ENCODE results near the gene JAZF1. TPM values are rescaled to one million over a fixed set of nuclear protein-coding genes. Genes with fewer than 3 reads are reported as not detected.

JAZF1 gene
- total and polyA plus RNA-seq, 4 donors, result 13.5 to 38.8 (median 21.3) TPM

DNA sequence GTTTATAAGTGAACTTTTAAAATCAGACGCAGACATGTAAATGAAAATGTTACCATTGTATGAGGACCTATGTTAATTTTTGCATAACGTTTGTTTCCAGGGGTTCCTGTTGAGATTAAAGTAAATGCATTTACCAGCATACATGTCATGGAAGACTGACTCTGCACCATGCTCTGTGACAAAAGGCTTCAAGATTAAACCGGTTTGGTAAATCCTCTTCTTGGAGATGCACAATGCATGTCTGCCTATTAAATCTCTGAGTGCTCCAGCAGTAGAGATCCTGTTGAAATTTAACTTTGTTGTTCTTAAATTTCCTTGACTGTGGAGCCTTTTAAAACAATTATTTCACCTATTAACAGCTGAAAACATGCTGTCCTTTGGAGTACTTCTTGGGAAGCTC is 36.5 kb upstream of the JAZF1 start:
- peaks cover 1% of the 10 kb centered on the region for H3K9me3 ChIP-seq (ENCODE audit: control insufficient read depth, low read length)
- no peaks in the 10 kb centered on the region for H3K36me3 ChIP-seq (ENCODE audit: control insufficient read depth in 1 of 2, insufficient read depth in 2 of 2, low read length in 1 of 2)
- DNase-seq, result no peak
- H3K4me3 ChIP-seq (ENCODE audit: low read length in 2 of 2), result no peak overlapping the region
- H3K4me1 ChIP-seq (ENCODE audit: control insufficient read depth in 1 of 2, insufficient read depth in 2 of 2, low read length in 2 of 2), result no peaks in the 10 kb centered on the region
- no peaks in the 10 kb centered on the region for H3K27me3 ChIP-seq (ENCODE audit: control insufficient read depth in 1 of 2, insufficient read depth in 2 of 2, low read length in 1 of 2)
- H3K27ac ChIP-seq (ENCODE audit: low read depth in 1 of 2, low read length in 2 of 2), result no peak overlapping the region
- ATAC-seq (ENCODE audit: low FRiP score), result no peak
- intact Hi-C loops (cut with DNase I), result no loop called here
- WGBS, 2 donors, result 24 to 30% methylated on average over 3 of the region's 3 CpGs

DNA sequence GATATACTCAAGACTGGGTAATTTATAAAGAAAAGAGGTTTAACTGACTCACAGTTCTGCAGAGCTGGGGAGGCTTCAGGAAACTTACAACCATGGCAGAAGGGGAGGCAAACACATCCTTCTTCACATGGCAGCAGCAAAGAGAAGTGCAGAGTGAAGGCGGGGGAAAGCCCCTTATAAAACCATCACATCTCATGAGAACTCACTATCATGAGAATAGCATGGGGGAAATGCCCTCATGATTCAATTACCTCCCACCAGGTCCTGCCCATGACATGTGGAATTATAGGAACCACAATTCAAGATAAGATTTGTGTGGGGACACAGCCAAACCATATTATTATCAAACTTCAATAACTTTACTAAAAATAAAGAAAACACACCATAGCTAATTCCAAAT is 30.4 kb upstream of the JAZF1 start:
- Histone ChIP-seq H3K36me3 (ENCODE audit: control insufficient read depth in 1 of 2, insufficient read depth in 2 of 2, low read length in 1 of 2) (no peaks in the 10 kb centered on the region), H3K9me3 (ENCODE audit: control insufficient read depth, low read length) (no peaks in the 10 kb centered on the region), H3K4me1 (ENCODE audit: control insufficient read depth in 1 of 2, insufficient read depth in 2 of 2, low read length in 2 of 2) (no peaks in the 10 kb centered on the region), H3K4me3 (ENCODE audit: low read length in 2 of 2) (no peak overlapping the region), H3K27ac (ENCODE audit: low read depth in 1 of 2, low read length in 2 of 2) (no peak overlapping the region), H3K27me3 (ENCODE audit: control insufficient read depth in 1 of 2, insufficient read depth in 2 of 2, low read length in 1 of 2) (no peaks in the 10 kb centered on the region)
- ATAC-seq (ENCODE audit: low FRiP score) (no peak), DNase-seq (no peak)
- intact Hi-C loops (cut with DNase I), result no loop called here
- 69 to 81% methylated on average over 1 of the region's 1 CpG for WGBS, 2 donors

- H3K27me3 ChIP-seq (ENCODE audit: control insufficient read depth in 1 of 2, insufficient read depth in 2 of 2, low read length in 1 of 2), result no peaks in the 10 kb centered on the region
- no peak for ATAC-seq (ENCODE audit: low FRiP score)
- H3K4me3 ChIP-seq (ENCODE audit: low read length in 2 of 2), result no peak overlapping the region
- no peaks in the 10 kb centered on the region for H3K4me1 ChIP-seq (ENCODE audit: control insufficient read depth in 1 of 2, insufficient read depth in 2 of 2, low read length in 2 of 2)
- no peak overlapping the region for H3K27ac ChIP-seq (ENCODE audit: low read depth in 1 of 2, low read length in 2 of 2)
- H3K36me3 ChIP-seq (ENCODE audit: control insufficient read depth in 1 of 2, insufficient read depth in 2 of 2, low read length in 1 of 2), result no peaks in the 10 kb centered on the region
- 84 to 87% methylated on average over 2 of the region's 2 CpGs for WGBS, 2 donors
- no peak for DNase-seq
- H3K9me3 ChIP-seq (ENCODE audit: control insufficient read depth, low read length), result peaks cover 3% of the 10 kb centered on the region
- intact Hi-C loops (cut with DNase I), result no loop called here
Observed at GRCh38 chr7:28208506-28208905, 27.9 kb upstream of the JAZF1 start.

GRCh38 chr7:28207486-28208158 is 27.0 kb upstream of the JAZF1 start:
- peaks cover 3% of the 10 kb centered on the region for H3K9me3 ChIP-seq (ENCODE audit: control insufficient read depth, low read length)
- 89 to 95% methylated on average over 1 of the region's 1 CpG for WGBS, 2 donors
- no peak overlapping the region for H3K27ac ChIP-seq (ENCODE audit: low read depth in 1 of 2, low read length in 2 of 2)
- intact Hi-C loops (cut with DNase I), result no loop called here
- no peaks in the 10 kb centered on the region for H3K36me3 ChIP-seq (ENCODE audit: control insufficient read depth in 1 of 2, insufficient read depth in 2 of 2, low read length in 1 of 2)
- DNase-seq (no peak), ATAC-seq (ENCODE audit: low FRiP score) (no peak)
- no peaks in the 10 kb centered on the region for H3K27me3 ChIP-seq (ENCODE audit: control insufficient read depth in 1 of 2, insufficient read depth in 2 of 2, low read length in 1 of 2)
- no peaks in the 10 kb centered on the region for H3K4me1 ChIP-seq (ENCODE audit: control insufficient read depth in 1 of 2, insufficient read depth in 2 of 2, low read length in 2 of 2)
- no peak overlapping the region for H3K4me3 ChIP-seq (ENCODE audit: low read length in 2 of 2)

- WGBS, 2 donors, result 81 to 86% methylated on average over 3 of the region's 3 CpGs
- Histone ChIP-seq H3K27ac (ENCODE audit: low read depth in 1 of 2, low read length in 2 of 2) (no peak overlapping the region), H3K27me3 (ENCODE audit: control insufficient read depth in 1 of 2, insufficient read depth in 2 of 2, low read length in 1 of 2) (no peaks in the 10 kb centered on the region), H3K36me3 (ENCODE audit: control insufficient read depth in 1 of 2, insufficient read depth in 2 of 2, low read length in 1 of 2) (no peaks in the 10 kb centered on the region), H3K4me1 (ENCODE audit: control insufficient read depth in 1 of 2, insufficient read depth in 2 of 2, low read length in 2 of 2) (no peaks in the 10 kb centered on the region), H3K9me3 (ENCODE audit: control insufficient read depth, low read length) (peaks cover 3% of the 10 kb centered on the region), H3K4me3 (ENCODE audit: low read length in 2 of 2) (no peak overlapping the region)
- no peak for DNase-seq
- intact Hi-C loops (cut with DNase I), result no loop called here
- ATAC-seq (ENCODE audit: low FRiP score), result no peak
Observed at GRCh38 chr7:28205506-28205905, 24.9 kb upstream of the JAZF1 start.

- 95% methylated on average over 5 of the region's 5 CpGs for WGBS, 2 donors
- ATAC-seq (ENCODE audit: low FRiP score) (no peak), DNase-seq (no peak)
- Histone ChIP-seq H3K27ac (ENCODE audit: low read depth in 1 of 2, low read length in 2 of 2) (no peak overlapping the region), H3K9me3 (ENCODE audit: control insufficient read depth, low read length) (peaks cover 3% of the 10 kb centered on the region), H3K27me3 (ENCODE audit: control insufficient read depth in 1 of 2, insufficient read depth in 2 of 2, low read length in 1 of 2) (no peaks in the 10 kb centered on the region), H3K36me3 (ENCODE audit: control insufficient read depth in 1 of 2, insufficient read depth in 2 of 2, low read length in 1 of 2) (no peaks in the 10 kb centered on the region), H3K4me3 (ENCODE audit: low read length in 2 of 2) (no peak overlapping the region), H3K4me1 (ENCODE audit: control insufficient read depth in 1 of 2, insufficient read depth in 2 of 2, low read length in 2 of 2) (no peaks in the 10 kb centered on the region)
- intact Hi-C loops (cut with DNase I), result no loop called here
Observed at GRCh38 chr7:28203508-28204240, 23.1 kb upstream of the JAZF1 start.

- H3K4me1 ChIP-seq (ENCODE audit: control insufficient read depth in 1 of 2, insufficient read depth in 2 of 2, low read length in 2 of 2), result no peaks in the 10 kb centered on the region
- H3K27me3 ChIP-seq (ENCODE audit: control insufficient read depth in 1 of 2, insufficient read depth in 2 of 2, low read length in 1 of 2), result no peaks in the 10 kb centered on the region
- intact Hi-C loops (cut with DNase I), result no loop called here
- no peak for DNase-seq
- H3K9me3 ChIP-seq (ENCODE audit: control insufficient read depth, low read length), result peaks cover 3% of the 10 kb centered on the region
- 95 to 96% methylated on average over 9 of the region's 9 CpGs for WGBS, 2 donors
- H3K4me3 ChIP-seq (ENCODE audit: low read length in 2 of 2), result no peak overlapping the region
- no peak for ATAC-seq (ENCODE audit: low FRiP score)
- H3K36me3 ChIP-seq (ENCODE audit: control insufficient read depth in 1 of 2, insufficient read depth in 2 of 2, low read length in 1 of 2), result no peaks in the 10 kb centered on the region
- H3K27ac ChIP-seq (ENCODE audit: low read depth in 1 of 2, low read length in 2 of 2), result no peak overlapping the region
Observed at GRCh38 chr7:28202222-28202621, 21.6 kb upstream of the JAZF1 start.

DNA sequence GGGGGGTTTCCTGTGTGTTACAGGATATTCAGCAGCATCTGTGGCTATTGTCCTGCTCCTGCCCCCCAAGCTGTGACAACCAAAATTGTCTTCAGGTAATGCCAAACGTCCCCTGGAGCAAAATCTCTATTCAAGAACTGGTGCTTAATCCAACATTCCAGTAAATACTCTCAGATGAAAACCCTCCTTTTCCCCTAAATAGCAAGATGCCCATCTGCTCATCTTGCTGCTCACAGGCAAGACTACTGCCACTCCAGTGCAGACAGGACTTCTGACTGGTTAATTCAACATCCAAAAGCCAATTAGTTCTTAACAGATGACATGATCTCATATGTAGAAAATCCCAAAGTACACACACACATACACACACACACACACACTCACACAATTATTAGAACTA is 20.5 kb upstream of the JAZF1 start:
- no peaks in the 10 kb centered on the region for H3K27me3 ChIP-seq (ENCODE audit: control insufficient read depth in 1 of 2, insufficient read depth in 2 of 2, low read length in 1 of 2)
- DNase-seq (no peak), ATAC-seq (ENCODE audit: low FRiP score) (no peak)
- no peaks in the 10 kb centered on the region for H3K4me1 ChIP-seq (ENCODE audit: control insufficient read depth in 1 of 2, insufficient read depth in 2 of 2, low read length in 2 of 2)
- H3K27ac ChIP-seq (ENCODE audit: low read depth in 1 of 2, low read length in 2 of 2), result no peak overlapping the region
- WGBS, 2 donors, result 41 to 61% methylated on average over 1 of the region's 1 CpG
- no peak overlapping the region for H3K4me3 ChIP-seq (ENCODE audit: low read length in 2 of 2)
- H3K36me3 ChIP-seq (ENCODE audit: control insufficient read depth in 1 of 2, insufficient read depth in 2 of 2, low read length in 1 of 2), result no peaks in the 10 kb centered on the region
- peaks cover 3% of the 10 kb centered on the region for H3K9me3 ChIP-seq (ENCODE audit: control insufficient read depth, low read length)
- intact Hi-C loops (cut with DNase I), result no loop called here

GRCh38 chr7:28200598-28200997 is 20.0 kb upstream of the JAZF1 start:
- Histone ChIP-seq H3K9me3 (ENCODE audit: control insufficient read depth, low read length) (peaks cover 2% of the 10 kb centered on the region), H3K27me3 (ENCODE audit: control insufficient read depth in 1 of 2, insufficient read depth in 2 of 2, low read length in 1 of 2) (no peaks in the 10 kb centered on the region), H3K4me1 (ENCODE audit: control insufficient read depth in 1 of 2, insufficient read depth in 2 of 2, low read length in 2 of 2) (no peaks in the 10 kb centered on the region), H3K36me3 (ENCODE audit: control insufficient read depth in 1 of 2, insufficient read depth in 2 of 2, low read length in 1 of 2) (no peaks in the 10 kb centered on the region), H3K4me3 (ENCODE audit: low read length in 2 of 2) (no peak overlapping the region), H3K27ac (ENCODE audit: low read depth in 1 of 2, low read length in 2 of 2) (no peak overlapping the region)
- WGBS, 2 donors, result 69 to 74% methylated on average over 2 of the region's 2 CpGs
- intact Hi-C loops (cut with DNase I), result no loop called here
- no peak for DNase-seq
- no peak for ATAC-seq (ENCODE audit: low FRiP score)

All from aorta (tissue), 5 donors.